HG02981 (cell line): Measurements from ENCODE around the gene DCTN5.

Experiments
- ATAC-seq: cut with Tn5 transposase; IDR thresholded peaks from one replicate; pipeline ENCODE4 v1.9.1; 2021; ENCODE audit warnings: mild to moderate bottlenecking, moderate library complexity; ENCODE audit not compliant: unreplicated experiment

Gene DCTN5

DNA sequence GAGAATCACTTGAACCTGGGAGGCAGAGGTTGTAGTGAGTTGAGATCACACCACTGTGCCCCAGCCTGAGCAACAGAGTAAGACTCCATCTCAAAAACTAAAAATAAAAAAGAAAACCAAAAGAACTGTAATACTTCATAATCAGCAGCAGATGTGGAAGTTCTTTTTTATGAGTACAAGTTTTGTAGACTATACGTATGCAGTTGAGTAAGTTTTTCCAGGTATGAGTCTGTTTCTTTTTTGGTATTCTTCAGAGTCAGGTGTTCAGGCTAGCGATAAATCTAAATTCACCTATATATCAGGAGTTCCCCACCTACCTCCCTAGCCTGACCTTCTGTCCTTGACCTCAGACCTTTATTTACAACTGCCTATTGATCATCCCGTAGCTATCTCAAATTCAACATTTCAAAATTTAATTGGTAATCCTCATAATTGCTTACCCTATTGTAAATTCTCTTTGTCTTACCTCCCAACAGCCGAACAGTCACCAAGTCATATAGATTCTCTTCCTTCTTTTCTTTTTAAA lies 10.7 kb downstream of the DCTN5 start:
- ATAC-seq: no peak

DNA sequence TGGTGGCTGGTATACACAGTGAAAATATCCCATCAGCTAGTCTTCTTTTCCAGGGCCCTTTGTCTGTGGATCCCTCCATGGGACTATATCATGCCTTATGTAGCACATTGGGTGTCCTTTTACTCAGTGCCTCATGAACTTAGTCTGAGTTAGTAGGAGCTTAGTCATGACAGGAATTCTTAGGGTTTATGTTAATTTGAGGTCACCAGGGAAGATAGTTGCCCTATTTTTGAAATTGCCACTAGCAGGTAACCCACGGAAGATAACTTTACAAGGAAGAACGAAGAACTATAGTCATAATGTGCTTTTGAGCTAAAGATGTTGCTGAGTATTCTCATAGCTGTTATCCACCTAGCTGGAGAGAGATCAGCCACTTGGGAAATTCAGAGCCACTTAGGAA lies 22.7 kb downstream of the DCTN5 start:
- no peak for ATAC-seq

DNA sequence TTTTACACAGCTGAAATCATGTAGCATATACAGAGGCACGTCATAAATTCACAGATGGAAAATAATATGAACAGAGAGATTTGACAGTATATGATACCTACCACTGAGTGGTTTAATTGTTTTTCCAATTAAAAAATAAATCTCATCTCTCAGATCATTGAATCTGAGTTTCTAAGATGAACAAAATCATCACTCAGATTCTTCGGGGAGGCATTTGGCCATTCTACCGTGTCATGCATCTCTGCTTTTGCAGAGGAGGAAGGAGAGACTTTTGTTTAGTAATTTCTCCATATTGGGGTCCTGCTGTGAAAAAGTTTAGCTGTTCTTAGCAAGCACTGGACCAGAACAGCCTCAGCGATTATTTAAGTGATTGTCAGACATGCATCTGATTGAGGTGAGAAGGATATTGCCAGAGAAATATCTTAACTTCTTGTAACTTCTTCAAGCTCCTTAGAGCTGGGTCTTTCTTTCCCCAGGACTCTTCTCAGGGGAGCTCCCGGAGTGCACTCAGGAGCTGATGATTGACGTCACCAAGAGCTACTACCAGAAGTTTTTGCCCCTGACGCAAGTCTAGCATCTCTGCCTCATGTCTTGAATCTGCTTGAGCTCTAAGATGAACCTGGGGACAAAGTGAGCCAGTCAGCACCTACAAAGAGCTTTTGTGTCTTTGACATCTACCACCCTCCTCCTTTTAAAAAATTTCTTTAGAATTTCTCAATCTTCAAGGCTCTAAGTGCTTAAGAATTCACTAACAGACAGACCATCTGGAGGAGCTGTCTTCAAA lies 25.5 kb downstream of the DCTN5 start:
- no peak for ATAC-seq

DNA sequence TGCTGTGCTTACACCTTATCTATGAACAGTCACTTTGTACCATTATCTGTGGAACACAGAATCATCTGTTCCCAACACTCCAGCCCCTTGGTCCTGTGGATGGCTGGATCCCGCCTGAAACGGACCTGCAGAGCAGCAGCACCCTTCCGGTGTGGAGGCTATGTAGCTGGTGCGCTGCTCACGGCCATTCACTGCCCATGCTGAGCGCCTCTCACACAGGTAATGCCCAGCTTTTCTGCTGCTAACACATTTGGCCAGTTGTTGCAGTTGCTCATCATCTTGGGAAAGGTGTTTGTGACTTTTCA lies 26.0 kb downstream of the DCTN5 start:
- no peak for ATAC-seq

DNA sequence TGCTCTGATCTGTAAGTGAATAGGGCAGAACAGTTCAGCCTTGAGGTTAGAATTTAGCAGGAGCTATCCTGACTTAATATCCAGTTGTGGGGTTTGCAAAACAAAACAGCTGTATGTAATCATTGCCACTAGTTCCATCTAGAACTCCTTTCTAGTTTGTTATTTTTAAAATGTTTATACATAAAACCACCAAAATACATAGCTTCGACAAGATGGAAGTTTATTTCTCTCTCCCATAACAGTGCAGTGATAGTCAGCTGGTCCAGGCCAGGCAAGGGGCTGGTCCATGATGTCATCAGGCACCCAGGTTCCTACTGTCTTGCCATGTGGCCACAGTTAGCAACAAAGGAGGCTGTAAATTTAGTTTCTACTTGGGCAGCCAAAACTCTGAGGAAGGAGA lies 27.0 kb downstream of the DCTN5 start:
- ATAC-seq: no peak

DNA sequence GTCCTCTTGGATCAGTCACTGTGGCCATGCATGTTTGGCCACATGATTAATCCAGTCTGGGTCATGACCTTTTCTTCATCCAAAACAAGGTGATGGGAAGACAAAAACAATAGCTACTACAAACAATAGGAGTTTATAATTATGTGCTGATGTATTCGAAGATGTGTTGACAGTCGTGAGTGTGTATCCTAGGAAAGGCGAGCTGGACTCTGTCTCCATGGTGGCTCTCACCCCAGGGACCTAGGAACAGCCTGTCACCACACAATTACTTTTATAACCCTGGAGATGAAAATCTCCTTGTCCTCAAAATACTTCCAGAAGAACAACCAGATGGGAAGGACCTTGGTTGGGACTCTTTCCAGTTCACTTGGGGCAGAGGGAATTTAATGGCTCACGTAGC lies 27.6 kb downstream of the DCTN5 start:
- ATAC-seq: no peak

DNA sequence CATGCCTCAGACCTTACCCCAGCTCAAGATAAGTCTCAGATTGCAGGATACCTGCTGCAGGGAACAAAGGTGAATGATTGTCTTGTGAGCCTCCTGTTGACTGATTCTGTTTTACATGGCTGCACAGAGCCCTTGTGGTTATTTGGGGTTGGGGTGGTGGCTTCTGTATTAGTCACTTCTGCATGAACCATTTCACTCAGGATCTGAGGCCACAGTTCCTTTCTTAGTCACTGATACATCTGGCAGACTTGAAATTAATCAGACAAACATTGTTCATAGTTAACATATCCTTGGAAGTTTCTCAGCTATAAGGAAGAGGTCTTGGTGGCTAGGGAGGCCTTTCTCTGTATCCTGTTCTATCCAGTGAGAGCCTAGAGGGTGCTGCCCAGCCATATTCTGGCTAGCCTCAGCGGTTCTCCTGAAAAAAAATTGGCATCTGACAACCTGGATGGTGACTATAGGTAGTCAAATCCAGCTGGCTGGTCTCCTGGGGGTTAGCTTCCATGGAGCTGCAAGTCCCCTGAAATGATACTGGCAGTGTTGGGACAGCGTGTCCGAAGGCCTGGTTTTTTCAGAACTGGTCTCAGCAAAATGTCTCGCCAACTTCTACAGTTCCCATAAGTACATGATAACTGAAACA lies 29.0 kb downstream of the DCTN5 start:
- ATAC-seq: peak; percentile 95

DNA sequence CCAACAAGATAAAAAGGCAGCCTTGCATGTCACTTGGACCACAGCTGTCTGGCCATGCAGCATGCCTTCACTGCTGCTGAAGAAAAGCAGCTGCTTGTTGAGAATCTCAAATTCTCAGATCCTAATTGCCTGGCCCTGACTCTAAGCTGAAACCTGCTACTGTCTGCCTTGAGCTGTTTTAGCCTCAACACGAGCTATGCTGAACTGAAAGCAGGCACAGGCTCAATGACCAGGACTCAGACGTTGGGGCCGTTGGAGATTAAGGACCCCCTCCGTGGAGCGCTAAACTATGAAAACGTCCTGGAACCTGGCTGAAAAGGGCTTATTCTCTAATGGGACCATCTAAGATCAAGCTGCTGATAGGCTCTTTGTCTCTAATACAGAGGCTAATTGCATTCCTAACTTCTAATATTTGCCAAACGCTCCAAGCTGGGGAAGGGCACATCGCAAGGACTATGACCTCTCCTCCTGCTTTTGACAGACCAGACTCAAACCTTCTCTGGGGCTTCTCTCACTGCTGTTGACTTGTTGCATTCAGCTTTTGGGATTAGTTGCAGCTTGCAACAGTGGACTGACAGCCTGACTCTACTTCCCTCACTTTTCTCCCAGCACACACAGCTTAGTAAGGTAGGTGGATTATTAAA lies 32.8 kb downstream of the DCTN5 start:
- no peak for ATAC-seq

DNA sequence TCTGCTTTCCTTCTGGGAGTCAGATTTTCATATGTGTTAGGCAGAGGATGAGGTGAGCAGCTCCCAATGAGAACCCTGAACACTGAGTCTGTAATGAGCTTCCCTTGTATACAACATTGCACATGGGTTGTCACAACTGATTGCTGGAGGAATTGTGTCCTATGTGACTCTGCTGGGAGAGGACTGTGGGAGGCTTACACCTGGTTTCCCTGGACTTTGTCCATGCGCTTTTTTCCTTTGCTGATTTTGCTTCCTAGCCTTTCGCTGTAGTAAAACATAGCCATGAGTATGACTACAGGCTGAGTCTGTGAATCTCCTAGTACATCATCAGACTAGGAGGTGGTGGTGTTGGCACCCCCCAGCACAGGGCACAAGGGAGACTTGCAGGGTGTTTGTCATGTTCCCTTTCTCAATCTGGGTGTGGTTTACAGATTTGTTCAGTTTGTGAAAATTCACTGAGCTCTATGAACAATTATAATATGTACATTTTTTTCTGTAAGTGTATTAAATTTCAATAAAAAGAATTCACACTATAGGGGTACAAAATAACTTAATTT lies 35.7 kb downstream of the DCTN5 start:
- no peak for ATAC-seq

DNA sequence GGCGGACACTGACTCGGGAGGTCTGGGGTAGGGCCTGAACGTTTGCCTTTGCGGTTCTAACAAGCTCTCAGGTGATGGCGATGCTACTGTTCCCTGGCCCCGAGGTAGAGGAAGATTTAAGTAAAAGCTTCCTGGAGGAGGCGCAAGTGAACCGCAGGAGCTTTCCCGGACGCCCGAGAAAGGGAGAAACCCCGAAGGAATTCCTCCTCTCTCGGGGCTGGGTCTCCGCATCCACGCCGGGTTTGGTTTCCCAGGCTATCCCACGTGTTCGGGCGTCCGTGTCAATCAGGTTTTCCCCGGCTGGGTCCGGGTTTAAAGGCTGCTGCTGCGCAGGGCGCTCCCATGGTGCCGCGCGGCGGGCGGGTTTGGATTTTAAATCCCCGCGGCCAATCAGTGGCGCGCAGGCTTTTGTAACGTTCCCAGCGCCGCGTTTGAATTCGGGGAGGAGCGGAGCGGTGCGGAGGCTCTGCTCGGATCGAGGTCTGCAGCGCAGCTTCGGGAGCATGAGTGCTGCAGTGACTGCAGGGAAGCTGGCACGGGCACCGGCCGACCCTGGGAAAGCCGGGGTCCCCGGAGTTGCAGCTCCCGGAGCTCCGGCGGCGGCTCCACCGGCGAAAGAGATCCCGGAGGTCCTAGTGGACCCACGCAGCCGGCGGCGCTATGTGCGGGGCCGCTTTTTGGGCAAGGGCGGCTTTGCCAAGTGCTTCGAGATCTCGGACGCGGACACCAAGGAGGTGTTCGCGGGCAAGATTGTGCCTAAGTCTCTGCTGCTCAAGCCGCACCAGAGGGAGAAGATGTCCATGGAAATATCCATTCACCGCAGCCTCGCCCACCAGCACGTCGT lies 37.4 kb downstream of the DCTN5 start, which contains the start of gene PLK1:
TSS of gene PLK1 (plus strand) at position 460 of the 844 bp plus-strand sequence. CDS start at position 504, 44 bp downstream.
- ATAC-seq: peak; percentile 77

DNA sequence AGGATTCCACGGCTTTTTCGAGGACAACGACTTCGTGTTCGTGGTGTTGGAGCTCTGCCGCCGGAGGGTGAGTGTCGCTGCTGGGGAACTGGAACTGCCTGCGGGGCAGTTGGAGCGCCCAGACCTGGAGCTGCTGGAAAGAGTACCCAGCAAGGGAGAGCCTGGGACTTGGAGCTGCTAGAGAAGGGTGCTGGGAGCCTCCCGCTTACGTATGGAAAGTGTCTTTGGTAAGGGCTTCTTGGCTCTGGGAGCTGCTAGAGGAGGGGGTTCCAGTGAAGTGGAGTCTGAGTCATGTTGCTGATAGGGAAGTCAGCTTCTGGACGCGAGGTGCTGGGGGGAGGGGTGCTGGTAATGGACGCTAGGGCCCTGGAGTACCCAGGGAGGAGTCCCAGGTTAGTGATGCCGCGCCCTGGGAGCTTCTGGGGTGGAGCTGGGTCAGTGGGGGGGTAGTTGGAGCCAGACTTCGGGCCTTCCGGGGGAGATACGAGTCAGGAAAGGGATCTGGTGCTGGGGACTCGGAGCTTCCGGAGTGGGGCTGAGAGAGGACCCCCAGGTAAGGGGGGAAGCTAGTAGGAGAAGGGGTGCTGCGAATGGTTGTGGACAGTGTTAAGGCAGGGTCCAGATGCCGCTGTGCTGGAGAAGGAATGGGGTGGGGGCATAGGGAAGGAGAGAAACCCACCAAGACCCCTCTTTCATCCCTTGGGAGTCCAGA lies 38.2 kb downstream of the DCTN5 start:
- ATAC-seq: no peak

DNA sequence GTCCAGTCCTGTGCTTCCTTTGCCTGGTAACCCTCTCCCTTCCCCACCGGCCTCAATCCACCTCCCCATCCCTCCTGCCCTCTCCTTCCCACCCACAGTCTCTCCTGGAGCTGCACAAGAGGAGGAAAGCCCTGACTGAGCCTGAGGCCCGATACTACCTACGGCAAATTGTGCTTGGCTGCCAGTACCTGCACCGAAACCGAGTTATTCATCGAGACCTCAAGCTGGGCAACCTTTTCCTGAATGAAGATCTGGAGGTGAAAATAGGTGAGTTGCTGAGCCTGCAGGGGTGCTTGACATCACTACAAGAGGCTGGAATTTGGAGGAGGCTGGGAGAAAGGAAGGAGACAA lies 38.7 kb downstream of the DCTN5 start:
- ATAC-seq: no peak

DNA sequence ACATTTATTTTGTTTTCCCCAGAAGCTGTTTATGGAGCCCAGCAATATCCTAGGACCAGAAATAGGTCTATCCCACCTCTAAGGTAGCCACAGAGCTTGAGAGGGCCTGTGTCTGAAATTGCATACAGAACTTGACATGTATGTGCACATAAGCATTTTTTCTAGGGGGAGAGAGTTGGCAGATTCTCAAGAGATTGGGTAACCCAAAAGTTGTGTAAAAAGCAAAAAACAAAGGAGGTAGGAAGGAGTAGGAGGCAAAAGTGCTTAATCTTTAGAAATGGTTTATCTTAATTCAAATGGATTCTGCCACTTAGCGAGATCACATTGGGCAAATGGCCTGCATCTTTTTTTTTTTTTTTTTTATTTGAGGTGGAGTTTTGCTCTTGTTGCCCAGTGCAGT lies 40.9 kb downstream of the DCTN5 start:
- no peak for ATAC-seq

DNA sequence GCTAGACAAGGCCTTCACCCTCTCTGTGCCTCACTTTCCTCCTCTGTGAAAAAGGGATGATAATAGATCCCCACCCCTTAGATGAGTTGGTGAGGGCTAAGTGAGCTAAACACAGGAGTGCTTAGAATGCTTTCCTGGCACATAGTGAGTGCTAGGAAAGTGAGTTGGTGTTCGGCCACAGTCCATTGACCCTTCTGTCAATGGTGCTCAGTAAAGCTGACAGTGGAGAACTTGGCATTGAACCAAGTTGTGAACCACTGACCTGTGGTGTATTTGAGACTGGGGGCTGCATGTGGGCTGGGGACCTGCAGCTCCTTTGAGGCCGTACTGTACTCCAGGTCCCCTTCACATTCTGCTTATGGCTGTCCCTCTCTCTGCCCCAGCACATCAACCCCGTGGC lies 42.2 kb downstream of the DCTN5 start:
- no peak for ATAC-seq

DNA sequence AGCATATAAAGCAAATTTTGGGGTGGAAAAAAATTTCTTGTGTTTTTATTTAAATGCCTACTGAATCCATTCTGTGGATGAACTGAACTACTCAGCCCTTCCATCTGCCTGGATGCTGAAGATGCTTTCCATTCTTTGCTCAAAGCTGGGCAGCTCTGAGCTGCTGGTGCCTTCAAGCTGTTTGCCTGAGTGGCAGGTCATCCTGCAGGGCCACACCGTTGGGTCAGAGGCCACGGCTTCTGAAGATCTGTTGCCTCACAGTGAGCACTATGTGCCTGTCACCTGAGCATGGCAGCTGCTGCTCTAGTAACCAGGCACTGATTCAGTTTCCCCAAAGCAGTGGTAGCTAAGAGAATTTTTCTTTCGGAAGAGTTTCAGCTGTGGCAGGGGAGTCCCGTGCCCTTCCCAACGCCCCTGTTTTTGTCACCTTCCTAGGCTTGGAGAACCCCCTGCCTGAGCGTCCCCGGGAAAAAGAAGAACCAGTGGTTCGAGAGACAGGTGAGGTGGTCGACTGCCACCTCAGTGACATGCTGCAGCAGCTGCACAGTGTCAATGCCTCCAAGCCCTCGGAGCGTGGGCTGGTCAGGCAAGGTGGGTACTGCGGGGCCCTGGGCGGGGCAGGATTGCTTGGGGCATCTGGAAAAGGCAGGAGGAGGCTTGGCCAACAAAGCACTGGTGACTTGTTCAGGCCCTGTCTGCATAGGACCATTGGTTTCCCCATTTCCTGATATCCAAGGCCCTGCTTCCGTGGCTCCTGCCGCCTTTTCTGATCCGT lies 46.0 kb downstream of the DCTN5 start:
- no peak for ATAC-seq

DNA sequence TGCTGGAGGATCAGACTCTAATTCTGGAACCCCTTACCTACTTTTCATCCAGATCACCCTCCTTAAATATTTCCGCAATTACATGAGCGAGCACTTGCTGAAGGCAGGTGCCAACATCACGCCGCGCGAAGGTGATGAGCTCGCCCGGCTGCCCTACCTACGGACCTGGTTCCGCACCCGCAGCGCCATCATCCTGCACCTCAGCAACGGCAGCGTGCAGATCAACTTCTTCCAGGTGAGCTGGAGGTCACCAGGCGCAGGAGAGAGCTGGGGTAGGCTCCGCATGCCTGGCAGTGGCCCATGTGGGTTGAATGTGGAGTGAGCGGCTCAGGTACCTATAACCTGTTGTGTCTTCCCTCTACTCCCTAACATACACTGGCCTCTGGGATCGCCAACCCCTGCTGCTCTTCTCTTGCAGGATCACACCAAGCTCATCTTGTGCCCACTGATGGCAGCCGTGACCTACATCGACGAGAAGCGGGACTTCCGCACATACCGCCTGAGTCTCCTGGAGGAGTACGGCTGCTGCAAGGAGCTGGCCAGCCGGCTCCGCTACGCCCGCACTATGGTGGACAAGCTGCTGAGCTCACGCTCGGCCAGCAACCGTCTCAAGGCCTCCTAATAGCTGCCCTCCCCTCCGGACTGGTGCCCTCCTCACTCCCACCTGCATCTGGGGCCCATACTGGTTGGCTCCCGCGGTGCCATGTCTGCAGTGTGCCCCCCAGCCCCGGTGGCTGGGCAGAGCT lies 48.3 kb downstream of the DCTN5 start:
- ATAC-seq: no peak

DNA sequence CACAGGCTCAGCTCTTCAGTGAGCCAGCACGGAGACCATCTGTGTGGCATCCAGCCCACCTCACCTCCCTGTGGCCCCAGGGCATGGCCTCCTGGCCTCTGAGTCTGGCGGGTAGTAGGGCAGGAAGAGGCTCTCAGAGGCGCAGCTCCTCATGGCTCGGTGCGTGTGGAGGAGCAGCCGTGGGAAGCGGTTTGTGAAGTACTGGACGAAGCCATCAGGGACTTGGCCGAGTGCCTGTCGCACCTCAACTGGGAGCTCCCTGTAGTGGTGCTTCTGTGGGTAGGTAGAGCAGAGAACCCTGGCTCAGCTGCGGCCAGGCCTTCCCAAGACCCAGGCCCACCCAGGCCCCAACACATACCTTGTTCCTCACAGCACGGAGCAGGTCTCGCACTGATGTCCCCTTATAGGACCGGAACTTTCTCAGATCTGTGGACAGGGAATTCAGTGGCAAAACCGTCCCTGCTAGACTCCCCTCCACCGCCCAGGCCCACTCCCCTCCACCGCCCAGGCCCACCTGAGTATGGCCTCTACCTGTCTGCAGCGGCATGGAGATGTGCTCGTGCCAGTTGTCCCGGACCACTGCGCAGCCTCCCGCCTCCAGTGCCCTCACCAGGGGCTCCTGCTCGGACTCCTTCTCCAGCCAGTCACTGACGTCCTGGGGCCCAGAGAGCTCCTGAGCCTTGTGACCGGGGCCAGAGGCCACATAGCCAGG lies 49.7 kb downstream of the DCTN5 start:
- no peak for ATAC-seq

DNA sequence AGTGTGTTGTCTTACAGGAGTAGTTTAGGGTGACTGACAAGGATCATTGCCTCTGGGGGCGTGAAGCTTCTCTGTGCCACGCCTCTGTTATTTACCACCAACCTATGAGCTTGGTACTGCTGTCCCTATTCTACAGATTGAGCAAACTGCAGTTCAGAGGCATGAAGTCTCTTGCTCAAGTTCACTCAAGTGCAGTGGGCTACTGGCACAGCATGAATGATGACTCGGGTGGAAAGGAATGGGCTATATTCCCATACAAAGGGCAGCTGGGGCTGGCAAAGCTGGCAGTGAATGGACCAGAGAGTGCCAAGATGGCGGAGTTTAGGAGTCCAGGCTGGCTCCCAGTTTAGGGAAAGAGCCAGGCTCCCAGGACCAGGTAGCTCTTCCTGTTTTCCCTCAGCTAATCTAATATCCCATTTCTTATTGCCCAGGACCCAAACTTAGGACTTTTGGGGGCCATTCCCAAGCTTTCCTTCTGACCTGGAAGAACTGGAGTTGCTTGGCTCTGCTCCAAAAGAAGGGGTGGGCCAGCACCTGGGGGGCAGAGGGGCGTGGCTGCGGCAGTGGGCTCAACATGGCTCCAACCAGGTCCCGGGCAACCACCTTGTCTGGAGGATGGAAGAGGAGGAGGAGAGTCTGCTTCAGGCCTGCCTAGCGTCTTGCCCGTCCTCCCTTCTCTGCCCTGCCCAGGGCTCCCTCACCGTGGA lies 50.4 kb downstream of the DCTN5 start:
- no peak for ATAC-seq
